IMR-90 (cell line): Measurements from ENCODE around the gene F3. TPM values are rescaled to one million over a fixed set of nuclear protein-coding genes. Genes with fewer than 3 reads are reported as not detected.

Source experiments
- ATAC-seq: fragments of 200-7000 bp; cut with Tn5 transposase; 2 replicates; pipeline ENCODE4 v1.9.1; 2020; ENCODE audit warnings: low read depth, mild to moderate bottlenecking, moderate library complexity
- BruUV-seq: library from RNA; stranded (reverse); fragments of 400-500 nt; replicated peaks from 2 replicates; lab custom pipeline; 2021; lab: Mats Ljungman, UMichigan
- CTCF ChIA-PET: fragments of 300-600 bp; formaldehyde crosslinking; extraction: SDS; loops from one replicate; lab custom pipeline; 2021; ENCODE audit warnings: antibody characterized with exemption; lab: Yijun Ruan, JAX
- POLR2A ChIA-PET: fragments of 300-600 bp; sonication (Branson Sonifier 250); formaldehyde crosslinking; loops from one replicate; lab custom pipeline; 2022; ENCODE audit warnings: antibody characterized with exemption; ENCODE audit not compliant: unreplicated experiment; lab: Charles Lee
- DNase-seq: peaks from one replicate; pipeline ENCODE4 v3.0.0; 2013
- H2AFZ ChIP-seq: replicated peaks from 2 replicates; pipeline ENCODE3; 2013; ENCODE audit warnings: low read length, mild to moderate bottlenecking; ENCODE audit not compliant: poor library complexity
- H2AK5ac ChIP-seq: 2 replicates; pipeline ENCODE4 v1.6.1; 2013; ENCODE audit warnings: low read depth, low read length, inconsistent platforms
- H2AK9ac ChIP-seq: replicated peaks from 2 replicates; pipeline ENCODE3; 2013; ENCODE audit warnings: mild to moderate bottlenecking, low read depth, low read length, moderate library complexity; ENCODE audit not compliant: poor library complexity
- H2BK120ac ChIP-seq: 2 replicates; pipeline ENCODE4 v1.6.1; 2013; ENCODE audit warnings: low read depth, low read length, inconsistent platforms
- H2BK15ac ChIP-seq: 3 replicates; pipeline ENCODE4 v1.6.1; 2013; ENCODE audit warnings: low read depth, low read length, inconsistent platforms
- H2BK20ac ChIP-seq: 2 replicates; pipeline ENCODE4 v1.6.1; 2013; ENCODE audit warnings: low read depth, mild to moderate bottlenecking, inconsistent platforms, low read length, moderate library complexity
- H2BK5ac ChIP-seq: 2 replicates; pipeline ENCODE4 v1.6.1; 2013; ENCODE audit warnings: mild to moderate bottlenecking, low read depth, low read length, inconsistent platforms; ENCODE audit not compliant: poor library complexity, severe bottlenecking
- H3K14ac ChIP-seq: replicated peaks from 2 replicates; pipeline ENCODE4 v1.6.1; 2013; ENCODE audit warnings: low read depth, low read length, inconsistent platforms
- H3K18ac ChIP-seq: 2 replicates; pipeline ENCODE4 v1.6.1; 2013; ENCODE audit warnings: low read depth, low read length, control low read depth
- H3K23ac ChIP-seq: 2 replicates; pipeline ENCODE4 v1.6.1; 2013; ENCODE audit warnings: low read depth, low read length, inconsistent platforms
- H3K27ac ChIP-seq: 2 replicates; pipeline ENCODE4 v1.5.1; 2013; ENCODE audit warnings: mild to moderate bottlenecking, control low read depth, low read length; ENCODE audit not compliant: insufficient read depth
- H3K27me3 ChIP-seq: 2 replicates; pipeline ENCODE4 v1.6.1; 2013; ENCODE audit warnings: low read length; ENCODE audit not compliant: control insufficient read depth, insufficient read depth
- H3K36me3 ChIP-seq: 2 replicates; pipeline ENCODE4 v1.6.1; 2013; ENCODE audit warnings: low read length, mixed read lengths; ENCODE audit not compliant: control insufficient read depth, insufficient read depth
- H3K4ac ChIP-seq: 2 replicates; pipeline ENCODE4 v1.6.1; 2013; ENCODE audit warnings: low read depth, low read length, inconsistent platforms
- H3K4me1 ChIP-seq: 2 replicates; pipeline ENCODE4 v1.6.1; 2013; ENCODE audit warnings: low read length, mixed read lengths; ENCODE audit not compliant: control insufficient read depth, insufficient read depth
- H3K4me2 ChIP-seq: 2 replicates; pipeline ENCODE4 v1.6.1; 2013; ENCODE audit warnings: low read depth, mild to moderate bottlenecking, control low read depth, low read length, moderate library complexity
- H3K4me3 ChIP-seq: 2 replicates; pipeline ENCODE4 v1.5.1; 2013; ENCODE audit warnings: low read depth, mild to moderate bottlenecking, control low read depth, low read length, moderate library complexity; ENCODE audit not compliant: insufficient read depth
- H3K56ac ChIP-seq: 2 replicates; pipeline ENCODE4 v1.6.1; 2013; ENCODE audit warnings: low read length, inconsistent platforms; ENCODE audit not compliant: insufficient read depth; ENCODE audit errors: extremely low read depth
- H3K79me1 ChIP-seq, 2 experiments: 2 replicates each; pipeline ENCODE4 v1.6.1; 2013; ENCODE audit warnings: low read length in 2 of 2, inconsistent platforms in 1 of 2, low read depth in 1 of 2
- H3K9ac ChIP-seq: 2 replicates; pipeline ENCODE4 v1.6.1; 2013; ENCODE audit warnings: low read depth, low read length, control low read depth
- H3K9me1 ChIP-seq: 2 replicates; pipeline ENCODE4 v1.6.1; 2013; ENCODE audit warnings: low read length, inconsistent platforms; ENCODE audit not compliant: insufficient read depth
- H3K9me3 ChIP-seq: 2 replicates; pipeline ENCODE4 v1.6.1; 2013; ENCODE audit warnings: low read length; ENCODE audit not compliant: control insufficient read depth, insufficient read depth
- H4K20me1 ChIP-seq: 2 replicates; pipeline ENCODE4 v1.6.1; 2013; ENCODE audit warnings: low read length, inconsistent platforms; ENCODE audit not compliant: insufficient read depth
- H4K5ac ChIP-seq: 2 replicates; pipeline ENCODE4 v1.6.1; 2013; ENCODE audit warnings: mild to moderate bottlenecking, low read depth, low read length, control low read depth
- H4K8ac ChIP-seq, 2 experiments: 2 replicates each; pipeline ENCODE4 v1.6.1; 2013; ENCODE audit warnings: low read depth in 2 of 2, low read length in 2 of 2, control low read depth in 1 of 2, inconsistent platforms in 1 of 2
- H4K91ac ChIP-seq: 2 replicates; pipeline ENCODE4 v1.6.1; 2013; ENCODE audit warnings: low read depth, low read length, inconsistent platforms; ENCODE audit not compliant: insufficient read depth
- RAD21 ChIP-seq: IDR thresholded peaks from 2 replicates; pipeline ENCODE4 v1.6.1; 2012; ENCODE audit warnings: low read length, improper control_type of control experiment
- WGBS, 2 experiments: methylation state at CpG; one replicate each; pipeline versions ENCODE4 v1.1.5 to v1.1.7; 2013; ENCODE audit warnings: missing lambda C conversion rate in 2 of 2; ENCODE audit not compliant: insufficient read length in 1 of 2; ENCODE audit errors: extremely low coverage in 2 of 2; 5-methylcytosine and 5-hydroxymethylcytosine counted together
- dilution Hi-C: fragments of 300-500 bp; cut with HindIII; formaldehyde crosslinking; loops from one replicate; pipeline ENCODE4 v1.14.3; 2018; ENCODE audit warnings: low sequenced_read_pairs; ENCODE audit not compliant: unreplicated experiment
- in situ Hi-C: fragments of 300-500 bp; cut with MboI; formaldehyde crosslinking; loops from 3 replicates; pipeline ENCODE4 v1.14.3; 2019; ENCODE audit warnings: low sequenced_read_pairs, inconsistent platforms, mixed read lengths
- intact Hi-C: fragments of 100-400 bp; cut with micrococcal nuclease; formaldehyde crosslinking; loops from 2 replicates; pipeline ENCODE4 v1.10.0; 2022
- polyA plus RNA-seq, 3 experiments: library from polyadenylated mRNA; depleted of rRNA; stranded (reverse); fragments of >200 nt; gene quantifications; 2 replicates each; pipeline ENCODE4 v1.2.3, GENCODE V29; 2012; ENCODE audit warnings: low replicate concordance in 1 of 3
- total RNA-seq: library from RNA; depleted of rRNA; stranded (reverse); fragments of >200 nt; gene quantifications from 2 replicates; pipeline ENCODE4 v1.2.3, GENCODE V29; 2012

The F3 gene
- total and polyA plus RNA-seq, 2 of the 4 experiments (the other 2 are of a cell fraction) = 75.6 to 126 TPM

DNA sequence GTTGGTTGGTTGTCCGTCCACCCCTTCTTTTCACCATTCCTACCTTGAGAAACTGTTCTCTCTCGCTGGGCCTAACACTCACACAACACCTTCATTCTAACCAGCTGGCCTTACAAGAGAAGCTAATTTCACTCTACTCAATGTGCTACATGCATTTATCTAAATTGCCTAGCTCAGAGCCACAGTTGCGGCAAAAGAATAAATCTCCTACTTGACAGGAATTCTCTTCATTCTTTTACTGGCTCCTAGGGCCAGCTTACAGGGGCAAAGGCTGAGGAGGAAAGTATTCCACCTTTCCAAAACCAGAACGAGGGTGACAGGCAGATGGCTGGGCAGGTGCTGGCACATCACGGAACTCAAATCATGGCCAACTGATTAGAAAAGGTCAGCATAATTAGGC lies 6.5 kb downstream of the F3 start:
- Histone ChIP-seq H4K91ac (no peak overlapping the region), H3K79me1 (peaks cover 26 to 68% of the 10 kb centered on the region in 2 experiments), H2AK5ac (no peak overlapping the region), H3K23ac (no peak overlapping the region), H4K20me1 (peaks cover 90% of the 10 kb centered on the region), H3K9me3 (no peaks in the 10 kb centered on the region), H3K27me3 (no peaks in the 10 kb centered on the region), H3K36me3 (peaks cover 74% of the 10 kb centered on the region), H2AFZ (no peak overlapping the region), H4K5ac (no peak overlapping the region), H3K9me1 (peaks cover 13% of the 10 kb centered on the region; the same call in 1 of the 2 replicates), H3K56ac (no peak overlapping the region), H3K4ac (no peak overlapping the region), H3K9ac (no peak overlapping the region), H3K4me3 (no peak overlapping the region), H3K27ac (peak overlapping the region; percentile 14; the same call in 1 of the 2 replicates), H2BK5ac (peak overlapping the region; percentile 16), H3K4me2 (no peak overlapping the region), H2BK15ac (no peak overlapping the region), H2AK9ac (no peak overlapping the region), H3K14ac (0 out of 2 replicates have a peak overlapping the region, but pooled peaks have one; percentile 10), H4K8ac (peak overlapping the region in 1 of 2 experiments; percentile 6; a peak in 1 of 4 replicates), H3K4me1 (peaks cover 6% of the 10 kb centered on the region), H2BK20ac (no peak overlapping the region), H2BK120ac (no peak overlapping the region), H3K18ac (no peak overlapping the region)
- WGBS, 2 experiments = no CpG with 5 or more reads among the region's 5 CpGs
- CTCF ChIA-PET = no interaction called here
- intact Hi-C loops (no loop called here), in situ Hi-C loops (no loop called here), dilution Hi-C loops (loop anchor here (25.0 kb wide), 1 partner anchor 252 kb away; no protein-coding TSS in a partner anchor)
- no TSS peak for BruUV-seq
- POLR2A ChIA-PET = interaction anchor here (0.6 to 1.5 kb wide), 3 partner anchors 10 to 883 kb away, joined by 3 read pairs; no protein-coding TSS in a partner anchor
- ATAC-seq = no peak
- no peak for TF ChIP-seq RAD21
- no peak for DNase-seq
